Stimulated activated CD8-positive, alpha-beta memory T cell treated with anti-CD3 and anti-CD28 coated beads, Interleukin-15, amount 100 ng/mL, for 1 hour (primary cell): ENCODE measurements around the gene CDKN2B-AS1.

Experiments used
- DNase-seq: peaks from one replicate; pipeline ENCODE4 v3.0.0-alpha.2; 2020; ENCODE audit warnings: low read depth

CDKN2B-AS1 gene

DNA sequence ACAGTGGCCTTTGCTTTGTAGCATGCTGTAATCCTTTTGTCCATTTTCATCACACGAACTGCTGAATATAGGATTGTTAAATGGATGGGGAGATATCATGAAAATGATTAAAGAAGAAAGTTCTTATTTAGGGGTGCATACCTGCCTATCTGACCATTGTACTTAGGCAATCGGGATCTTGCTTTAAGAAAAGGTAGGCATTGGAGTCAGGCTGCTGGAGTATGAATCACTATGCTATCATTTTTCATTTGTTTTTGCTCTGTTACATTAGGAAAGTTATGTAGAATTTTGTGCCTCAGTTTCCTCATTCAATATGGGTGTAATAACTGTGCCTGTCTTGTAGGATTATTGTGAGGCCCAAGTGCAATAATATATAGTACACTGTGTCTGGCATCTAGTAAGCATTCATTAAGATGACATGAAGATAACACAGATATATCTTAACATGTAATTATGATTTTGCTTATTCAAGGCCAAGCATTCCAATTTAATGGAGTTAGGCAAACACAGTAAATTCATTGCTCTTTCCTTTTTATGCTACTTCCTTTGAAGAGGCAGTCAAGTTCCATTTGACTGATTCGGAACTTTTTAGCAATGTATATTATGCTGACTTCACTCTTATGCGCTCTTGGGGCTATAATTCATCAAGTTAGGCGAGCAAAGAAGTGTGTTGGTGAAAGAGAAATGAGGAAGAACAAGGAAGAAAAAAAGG is 124.4 kb downstream of the CDKN2B-AS1 start:
- no peak for DNase-seq

DNA sequence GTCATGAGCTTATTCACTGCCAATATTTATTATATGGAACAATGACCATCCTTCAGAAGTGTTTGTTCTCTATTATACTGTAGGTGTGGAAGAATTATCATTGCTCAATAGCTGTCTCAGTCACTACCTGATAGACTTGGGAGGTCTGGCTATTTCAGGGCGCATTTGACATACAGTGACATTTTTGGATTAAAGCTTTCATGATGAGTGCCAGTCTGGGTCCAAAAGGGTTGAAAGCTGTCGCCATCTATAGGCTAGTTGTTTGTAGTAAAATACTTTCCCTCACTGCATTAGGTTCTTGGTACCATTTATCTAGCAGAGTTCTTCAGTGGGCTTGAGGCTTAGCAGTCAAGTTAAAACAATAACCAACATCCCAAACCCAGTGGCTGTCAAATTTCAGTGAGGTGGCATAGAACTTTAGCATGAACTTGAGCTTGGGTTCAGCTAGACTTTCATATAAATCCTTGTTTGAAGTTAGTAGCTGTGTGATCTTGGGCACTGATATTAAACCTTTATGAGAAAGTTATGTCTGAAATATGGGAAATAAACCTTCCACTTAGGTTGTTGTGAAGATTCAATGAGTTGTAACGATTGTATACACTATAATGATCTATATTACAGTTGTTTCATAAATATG is 125.0 kb downstream of the CDKN2B-AS1 start:
- DNase-seq, result no peak

DNA sequence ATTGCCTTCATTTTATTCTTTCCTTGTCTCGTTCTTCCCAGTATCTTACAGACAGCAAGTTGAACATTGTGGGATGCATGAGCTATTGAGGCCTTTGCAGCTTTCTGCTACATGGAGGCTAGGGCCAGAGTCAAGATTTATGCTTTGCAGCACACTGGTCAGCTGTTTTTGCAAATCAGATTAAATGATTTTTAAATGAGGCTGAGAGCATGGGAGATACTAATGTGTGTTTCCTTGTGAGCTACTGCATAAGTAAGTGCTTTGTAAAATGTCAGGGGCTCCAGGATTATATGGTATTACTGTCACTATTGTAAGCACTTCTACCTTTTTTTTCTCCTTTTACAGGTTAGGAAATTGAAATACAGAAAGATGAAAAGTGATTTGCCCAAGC is 125.6 kb downstream of the CDKN2B-AS1 start:
- no peak for DNase-seq

DNA sequence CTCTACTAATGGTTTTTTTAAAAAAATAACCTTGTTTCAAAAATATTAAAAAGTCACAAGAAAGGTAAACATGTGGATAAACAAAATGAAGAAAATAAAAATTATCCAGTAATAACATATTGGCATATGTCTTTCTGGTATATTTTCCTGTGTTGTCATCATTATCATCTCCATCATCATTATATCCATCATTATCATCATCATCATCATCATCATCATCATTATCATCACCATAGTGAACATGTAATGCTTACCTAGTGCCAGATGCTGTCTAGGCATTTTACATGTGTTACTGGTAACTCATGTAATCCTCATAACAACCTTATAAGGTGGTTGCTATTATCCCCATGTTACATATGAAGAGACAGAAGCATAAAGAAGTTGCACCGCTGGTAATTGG is 126.0 kb downstream of the CDKN2B-AS1 start:
- DNase-seq, result no peak

DNA sequence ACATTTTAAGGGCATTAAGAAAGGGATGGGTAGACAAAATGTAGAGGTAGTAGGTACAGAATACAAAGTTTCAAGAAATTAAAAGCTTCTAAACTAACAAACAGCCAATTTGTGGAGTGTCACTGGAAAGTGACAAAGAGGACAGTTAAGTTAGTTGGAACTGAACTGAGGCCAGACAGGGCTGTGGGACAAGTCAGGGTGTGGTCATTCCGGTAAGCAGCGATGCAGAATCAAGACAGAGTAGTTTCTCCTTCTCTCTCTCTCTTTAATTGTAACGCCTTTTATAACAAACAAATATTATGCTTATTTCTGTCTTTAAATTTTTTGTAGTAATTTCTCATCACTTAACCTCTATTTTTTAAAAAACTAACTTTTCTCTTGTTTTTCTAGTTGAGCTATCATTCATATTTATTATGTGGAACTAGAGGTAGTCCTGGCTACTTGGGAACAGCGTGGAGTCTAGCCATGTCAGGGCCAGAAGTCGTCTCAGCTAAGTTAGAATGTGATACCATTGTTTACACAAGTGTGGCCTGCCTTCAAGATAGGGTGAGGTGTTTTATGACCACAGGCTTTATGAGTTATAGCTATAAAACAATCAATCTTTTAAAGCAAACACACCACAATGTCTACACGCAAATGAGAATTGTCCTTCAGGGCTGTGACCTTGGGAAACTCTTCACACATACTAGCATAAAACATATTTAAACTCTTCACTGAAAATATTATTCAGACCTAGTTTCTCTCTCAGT is 129.8 kb downstream of the CDKN2B-AS1 start:
- DNase-seq, result no peak

DNA sequence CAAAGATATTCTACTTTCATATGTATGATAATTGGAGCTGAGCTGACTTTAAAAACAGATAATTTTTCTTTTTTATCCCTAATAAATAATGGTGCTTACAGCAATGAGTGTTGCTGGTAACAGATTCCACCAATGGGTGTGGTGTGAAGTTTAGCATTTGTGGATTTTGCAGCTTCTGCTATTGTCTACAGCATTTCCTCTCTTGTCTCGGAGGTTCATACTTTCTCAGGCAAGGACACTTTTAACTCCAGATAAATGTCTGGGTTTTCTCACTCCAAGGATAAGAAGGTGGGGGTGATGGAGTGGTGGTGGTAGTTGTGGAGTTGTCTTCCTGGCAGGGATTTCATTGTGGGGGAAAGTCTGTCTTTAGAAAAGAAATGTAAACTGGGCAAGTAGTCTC is 134.5 kb downstream of the CDKN2B-AS1 start:
- DNase-seq, result no peak

DNA sequence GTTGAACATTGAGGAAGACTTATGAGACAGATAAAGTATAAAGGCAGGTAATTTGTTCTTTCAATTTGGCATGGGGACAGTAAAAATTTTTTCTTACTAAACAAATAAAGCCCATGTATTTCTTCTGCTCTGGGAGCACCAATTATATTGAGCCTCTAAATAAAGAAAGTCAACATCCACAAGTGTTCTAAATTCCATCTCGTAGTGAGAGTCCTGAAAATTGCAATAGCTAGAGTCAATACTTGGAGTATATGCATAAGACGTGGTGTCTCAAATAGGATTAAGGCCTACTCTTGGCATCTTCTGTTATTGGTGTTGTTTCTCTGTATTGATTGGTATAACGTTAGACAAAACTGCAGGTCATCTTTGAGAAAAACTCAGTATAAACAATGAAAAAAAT is 135.0 kb downstream of the CDKN2B-AS1 start:
- DNase-seq, result no peak

DNA sequence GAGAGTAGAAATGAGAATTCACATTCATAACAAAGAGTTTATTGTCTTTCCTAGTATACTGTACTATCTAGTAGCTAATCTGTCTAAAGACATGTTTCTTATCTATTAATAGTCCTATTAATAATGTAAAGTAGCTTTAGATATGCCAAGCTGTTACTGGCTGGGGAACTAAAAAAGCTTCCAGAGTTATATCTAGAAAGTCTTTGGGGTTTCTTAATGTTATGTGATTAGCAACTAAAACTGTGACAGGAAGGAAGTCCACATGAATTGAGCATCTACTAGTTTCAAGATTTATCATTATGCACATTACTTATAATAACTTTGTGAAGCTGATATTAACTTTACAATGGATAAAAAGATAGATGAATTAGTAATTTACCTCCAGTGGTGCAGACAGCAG is 137.2 kb downstream of the CDKN2B-AS1 start:
- no peak for DNase-seq

DNA sequence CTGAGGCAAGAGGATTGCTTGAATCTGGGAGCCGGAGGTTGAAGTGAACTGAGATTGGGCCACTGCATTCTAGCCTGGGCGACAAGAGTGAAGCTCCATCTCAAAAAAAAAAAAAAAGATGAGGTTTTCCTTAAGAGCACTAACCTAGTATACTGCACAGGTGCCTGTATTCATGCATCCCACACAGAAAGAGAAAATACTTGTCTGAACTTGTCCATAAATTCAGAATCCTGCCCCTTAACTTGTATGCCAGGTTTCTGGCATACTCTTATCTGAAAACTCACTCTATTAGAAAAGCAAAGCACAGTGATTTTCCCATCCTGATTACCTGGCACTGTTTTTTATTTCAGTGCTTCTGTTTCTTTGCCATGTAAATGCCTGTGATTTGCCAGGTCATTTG is 139.8 kb downstream of the CDKN2B-AS1 start:
- DNase-seq, result no peak

DNA sequence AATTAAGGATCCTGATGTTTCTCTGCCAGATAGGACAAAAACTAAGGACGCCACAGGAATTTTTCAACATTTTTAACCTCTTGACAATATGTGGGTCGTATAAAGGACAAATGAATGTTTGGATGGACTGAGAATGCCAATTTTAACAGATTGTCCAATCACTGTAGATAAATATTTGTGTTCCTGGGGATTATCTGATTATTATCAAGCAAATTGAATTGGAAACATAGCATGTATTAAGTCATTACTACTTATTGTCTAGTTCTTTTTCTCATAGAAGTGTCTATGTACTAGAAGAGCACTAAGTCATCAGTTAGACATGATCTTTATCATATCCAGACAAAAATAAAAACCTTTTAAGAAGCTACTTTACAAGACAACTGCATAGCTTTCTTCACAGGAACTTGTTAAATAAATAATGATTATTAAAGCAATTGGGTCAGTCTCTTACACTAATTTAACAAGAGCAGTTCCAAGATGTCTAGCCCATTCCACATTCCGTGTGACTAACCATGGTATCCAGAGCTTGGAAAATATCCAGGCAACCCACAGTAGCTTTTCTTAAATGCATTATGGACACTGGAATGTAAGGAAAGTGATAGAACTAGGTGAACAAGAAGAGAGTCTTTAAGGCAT is 142.0 kb downstream of the CDKN2B-AS1 start:
- no peak for DNase-seq

DNA sequence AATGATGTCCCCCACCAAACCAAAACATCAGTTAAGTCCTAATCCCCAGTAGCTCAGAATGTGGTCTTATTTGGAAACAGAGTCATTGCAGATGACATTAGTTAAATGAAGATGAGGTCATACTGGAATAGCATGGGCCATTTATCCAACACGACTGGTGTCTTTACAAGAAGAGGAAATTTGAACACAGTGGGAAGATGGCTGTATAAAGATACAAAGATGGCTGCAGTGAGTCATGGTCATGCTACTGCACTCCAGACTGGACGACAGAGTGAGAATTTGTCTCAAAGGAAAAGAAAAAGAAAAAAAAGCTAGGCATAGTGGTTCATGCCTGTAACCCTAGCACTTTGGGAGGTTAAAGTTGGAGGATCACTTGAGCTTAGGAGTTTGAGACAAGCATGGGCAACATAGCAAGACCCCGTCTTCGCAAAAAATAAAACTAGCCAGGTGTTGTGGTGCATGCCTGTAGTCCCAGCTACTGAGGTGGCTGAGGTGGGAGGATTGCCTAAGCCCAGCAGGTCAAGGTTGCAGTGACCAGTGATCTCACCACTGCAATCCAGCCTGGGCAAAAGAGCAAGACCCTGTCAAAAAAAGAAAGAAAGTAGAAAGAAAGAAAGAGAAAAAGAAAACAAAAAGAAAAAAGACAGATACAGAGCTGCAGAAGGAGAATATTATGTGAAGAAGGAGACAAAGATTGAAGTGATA is 144.5 kb downstream of the CDKN2B-AS1 start:
- no peak for DNase-seq

DNA sequence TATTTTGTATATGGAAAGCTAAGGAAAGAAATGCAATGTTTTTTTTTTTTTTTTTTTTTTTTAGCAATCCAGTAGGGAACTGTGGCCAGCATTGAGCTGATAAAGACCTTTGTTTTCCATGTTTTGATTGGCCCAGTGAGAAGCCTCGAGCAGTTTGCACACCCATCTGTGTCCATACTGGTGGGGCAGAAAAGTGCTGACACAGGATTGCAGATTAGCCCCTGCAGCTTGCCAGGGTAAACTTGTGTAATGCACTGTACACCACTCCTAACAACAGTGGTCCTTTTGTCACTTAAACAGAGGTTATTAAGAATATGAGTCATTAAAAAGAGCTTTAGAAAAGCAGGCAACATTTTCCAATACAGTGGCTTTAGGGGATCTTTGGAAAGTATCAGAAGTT is 147.3 kb downstream of the CDKN2B-AS1 start:
- no peak for DNase-seq

DNA sequence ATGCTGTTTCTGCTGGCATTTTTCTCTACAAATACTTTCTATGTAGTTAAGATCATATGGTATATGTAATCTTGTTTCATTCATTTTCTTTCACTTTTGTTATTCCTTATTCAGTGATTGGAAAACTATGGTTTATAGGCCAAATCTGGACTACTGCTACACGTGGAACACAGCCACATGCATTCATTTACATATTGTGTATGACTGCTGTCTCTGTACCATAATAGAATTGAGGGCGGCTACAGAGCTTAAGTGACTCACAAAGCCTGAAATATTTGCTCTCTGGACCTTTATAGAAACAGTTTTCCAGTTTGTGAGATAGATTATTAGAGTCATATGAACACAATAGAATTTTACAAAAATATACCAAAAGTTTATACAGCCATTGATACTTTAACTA is 148.1 kb downstream of the CDKN2B-AS1 start:
- no peak for DNase-seq

DNA sequence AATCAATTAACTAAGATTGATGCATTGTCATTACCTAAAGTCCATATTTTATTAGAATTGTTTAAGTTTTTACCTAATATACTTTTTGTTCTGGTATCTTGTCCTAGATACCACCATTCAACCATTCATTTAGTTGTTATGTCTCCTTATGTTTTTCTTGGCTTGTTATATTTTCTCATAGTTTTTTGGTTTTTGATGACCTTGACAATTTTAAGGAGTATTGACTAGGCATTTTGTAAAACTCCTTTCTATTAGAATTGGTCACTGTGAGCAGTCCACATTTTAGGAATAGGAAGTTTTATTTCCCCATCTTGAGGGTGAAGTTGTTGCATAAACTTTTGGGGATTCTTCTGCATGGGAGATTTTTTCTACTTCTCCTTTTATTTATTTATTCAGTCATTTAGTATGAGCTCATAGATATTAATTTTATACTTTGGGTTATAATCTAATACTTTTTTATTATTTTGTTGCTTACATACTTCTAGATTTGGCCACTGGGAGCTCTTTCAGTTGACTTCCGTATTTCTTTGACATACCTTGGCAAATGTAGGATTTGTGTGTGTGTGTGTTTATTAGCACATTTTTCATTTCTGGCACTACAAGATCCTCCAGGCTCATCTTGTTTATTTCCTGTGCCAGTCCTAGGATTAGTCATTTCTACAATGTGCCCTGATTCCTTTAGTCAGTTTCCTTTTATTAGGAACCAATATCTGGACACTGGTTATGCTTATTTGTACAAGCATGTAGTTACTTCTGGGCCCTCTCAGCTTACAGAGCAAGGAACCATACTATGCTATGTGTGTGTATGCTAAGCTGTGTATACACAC is 149.4 kb downstream of the CDKN2B-AS1 start:
- DNase-seq, result no peak

DNA sequence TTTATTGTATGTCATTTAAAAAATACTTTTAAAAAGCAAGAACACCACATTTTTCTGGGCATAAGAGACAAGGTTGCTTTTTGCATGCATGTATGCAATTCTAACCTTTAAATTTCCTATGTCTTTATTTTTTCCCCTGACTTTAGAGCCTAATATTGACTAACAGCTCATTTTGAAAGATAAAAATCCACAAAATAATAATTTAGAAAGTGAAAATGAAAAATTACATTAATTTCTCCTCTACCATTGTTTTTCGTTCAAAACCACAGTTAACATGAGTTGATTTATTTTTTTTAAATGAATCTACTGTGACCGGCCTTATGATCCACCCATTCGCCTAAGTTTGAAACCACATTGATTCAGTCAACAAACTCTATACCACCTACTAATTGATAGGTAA is 152.0 kb downstream of the CDKN2B-AS1 start:
- DNase-seq, result no peak

DNA sequence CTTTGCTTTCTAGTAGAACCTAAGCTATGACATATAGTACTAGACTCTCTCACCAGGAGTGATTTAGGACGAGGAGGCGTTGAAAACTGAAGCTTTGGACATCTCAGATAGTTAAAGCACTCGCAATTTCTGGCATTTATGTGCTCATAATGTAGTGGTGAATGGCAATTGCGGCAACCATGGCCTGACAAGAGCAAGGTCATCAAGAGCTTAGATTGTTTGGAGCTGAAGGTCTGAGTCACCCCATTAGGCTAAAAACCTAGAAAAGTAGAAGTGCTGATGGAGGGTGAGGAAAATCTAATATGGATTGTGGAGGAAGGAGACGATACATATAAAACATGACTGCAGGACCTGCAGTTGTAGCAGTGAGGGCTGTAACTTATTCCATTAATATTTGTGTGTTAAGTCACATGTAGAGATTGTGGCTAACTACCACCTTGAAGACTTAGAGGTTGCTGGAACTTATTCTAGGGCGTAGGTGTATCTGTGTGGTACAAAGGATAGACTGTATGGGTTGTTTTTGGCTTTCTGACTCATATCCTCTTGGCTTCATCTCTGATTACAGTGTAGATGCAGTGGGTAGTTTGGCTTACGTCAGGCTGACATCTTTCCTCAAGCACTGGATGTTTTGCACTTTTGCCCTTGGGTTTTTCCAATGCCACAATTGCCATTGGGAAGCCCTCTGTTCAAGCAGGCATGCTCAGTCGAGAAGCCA is 153.4 kb downstream of the CDKN2B-AS1 start:
- no peak for DNase-seq

DNA sequence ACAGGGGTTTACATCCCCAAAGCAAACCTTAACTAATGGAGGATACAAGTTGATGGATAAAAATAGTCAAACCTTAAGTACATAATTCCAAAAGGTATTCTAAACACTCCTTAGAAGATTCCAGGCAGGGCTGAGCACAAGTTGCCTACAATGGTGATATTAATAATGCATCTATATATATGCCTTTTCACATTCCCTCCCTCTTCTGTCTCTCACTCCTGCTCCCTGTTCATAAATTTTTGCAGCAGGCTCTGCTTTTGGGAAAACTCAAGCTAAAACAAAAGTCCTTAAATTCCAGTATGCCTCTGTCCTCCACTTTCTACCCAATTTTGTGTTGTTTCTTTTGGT is 153.9 kb downstream of the CDKN2B-AS1 start:
- no peak for DNase-seq

DNA sequence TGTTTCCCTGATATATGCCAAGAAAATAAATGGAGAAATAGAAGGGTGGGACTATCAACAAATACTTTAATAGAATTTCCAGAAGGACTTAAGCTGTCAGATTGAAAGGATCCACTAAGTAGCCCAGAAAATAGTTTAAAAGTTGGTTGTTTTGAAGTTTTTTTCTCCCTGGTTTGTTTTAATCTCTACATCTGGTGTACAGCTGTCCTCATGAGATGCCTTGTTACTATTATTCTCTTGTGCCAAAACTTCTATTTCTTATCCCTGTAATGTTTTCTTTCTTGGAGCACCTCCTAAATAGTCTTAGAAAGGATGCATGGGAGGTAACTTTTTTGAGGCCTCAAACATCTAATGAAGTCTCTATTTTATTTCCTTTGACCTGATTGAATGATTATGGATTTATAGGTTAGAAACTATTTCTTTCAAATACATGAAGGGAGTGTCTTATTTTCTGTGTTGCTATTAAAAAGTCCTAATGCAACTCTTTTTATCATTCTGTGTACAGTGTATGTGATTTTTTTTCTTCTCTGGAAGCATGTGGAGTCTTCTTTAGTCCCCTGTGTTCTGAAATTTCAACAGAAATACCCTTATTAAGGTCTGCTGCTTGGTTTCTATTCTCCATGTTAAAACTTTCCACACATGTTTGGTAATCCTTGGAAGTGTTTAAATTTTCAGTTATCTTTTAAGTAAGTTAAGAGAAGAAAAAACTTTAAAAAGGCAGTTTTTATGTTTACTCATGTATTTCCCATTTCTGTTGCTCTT is 154.5 kb downstream of the CDKN2B-AS1 start:
- DNase-seq, result no peak

DNA sequence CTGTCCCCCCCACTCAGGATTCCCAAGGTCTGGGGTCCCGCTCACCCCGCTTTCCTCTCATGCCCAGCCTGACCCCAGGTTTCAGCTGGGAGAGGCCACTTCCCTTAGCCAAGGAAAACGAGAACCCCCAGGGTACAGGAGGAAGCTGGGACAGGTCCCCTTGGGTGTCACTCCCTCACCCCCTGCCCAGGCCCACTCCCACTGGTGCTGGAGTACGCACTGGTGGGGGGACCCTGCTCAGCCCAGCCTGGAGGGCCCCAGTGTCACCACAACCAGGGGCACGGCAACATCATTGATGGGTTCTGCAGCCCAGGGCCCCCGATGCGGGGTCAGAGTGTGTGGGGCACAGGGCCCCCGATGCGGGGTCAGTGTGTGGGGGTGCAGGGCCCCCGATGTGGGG is 159.5 kb downstream of the CDKN2B-AS1 start:
- no peak for DNase-seq

DNA sequence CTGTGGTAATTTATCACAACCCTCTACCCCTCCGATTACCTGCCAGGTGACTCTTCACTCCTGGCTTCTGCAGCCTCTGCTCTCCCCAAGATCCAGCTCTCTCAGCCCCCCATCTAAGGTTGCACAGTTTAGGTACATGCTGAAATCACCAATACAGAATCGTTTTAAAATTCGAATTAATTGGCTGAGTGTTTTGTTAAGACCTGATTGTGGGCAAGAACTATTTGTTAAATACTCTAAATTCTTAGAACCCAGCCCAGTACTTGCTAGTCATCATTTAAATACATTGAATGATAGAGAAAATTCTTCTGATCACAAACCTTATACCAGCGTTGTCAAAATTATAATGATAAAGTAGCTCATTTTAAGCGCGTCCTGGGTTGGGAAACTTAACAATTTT is 162.0 kb downstream of the CDKN2B-AS1 start:
- no peak for DNase-seq
